Posterior cingulate gyrus (tissue), 11 donors: ENCODE data around the gene ATP8B2.
"Not testable (repeated sequence)": the region's sequence is repeated elsewhere in the genome, so short reads cannot be mapped to it uniquely, and the experiment has no call there.

Experiments
- DNase-seq, 10 donors: peaks; one replicate each; pipeline versions ENCODE4 v3.0.0 to v3.0.0-alpha.2; 2020 to 2021; ENCODE audit warnings: mixed read lengths in 3 of 10
- intact Hi-C: fragments of 100-400 bp; cut with DNase I; formaldehyde crosslinking; loops from one replicate; pipeline ENCODE4 v1.15.1; 2023

ATP8B2 gene

DNA sequence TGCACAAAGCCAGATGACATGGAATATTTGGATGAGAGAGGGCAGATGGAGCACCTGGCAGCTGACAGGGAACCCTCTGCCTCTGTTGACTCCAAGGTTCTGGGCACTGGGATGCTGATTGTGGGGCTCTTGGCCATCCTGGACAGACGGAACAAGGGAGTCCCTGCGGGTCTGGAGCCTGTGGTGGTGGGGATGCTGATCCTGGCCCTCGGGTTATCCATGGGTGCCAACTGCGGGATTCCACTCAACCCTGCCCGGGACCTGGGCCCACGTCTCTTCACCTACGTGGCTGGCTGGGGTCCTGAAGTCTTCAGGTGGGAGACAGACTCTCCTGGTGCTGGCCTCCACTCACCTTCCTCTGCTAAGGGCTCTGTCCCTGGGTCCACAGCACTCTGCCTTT is 1.8 kb upstream of the ATP8B2 start:
- intact Hi-C loops = loop anchor here (10.0 kb wide), 1 partner anchor 81 kb away; the partner anchor contains the start of gene IL6R
- peak in 2 of 10 donors; percentile 45 to 65 for DNase-seq

DNA sequence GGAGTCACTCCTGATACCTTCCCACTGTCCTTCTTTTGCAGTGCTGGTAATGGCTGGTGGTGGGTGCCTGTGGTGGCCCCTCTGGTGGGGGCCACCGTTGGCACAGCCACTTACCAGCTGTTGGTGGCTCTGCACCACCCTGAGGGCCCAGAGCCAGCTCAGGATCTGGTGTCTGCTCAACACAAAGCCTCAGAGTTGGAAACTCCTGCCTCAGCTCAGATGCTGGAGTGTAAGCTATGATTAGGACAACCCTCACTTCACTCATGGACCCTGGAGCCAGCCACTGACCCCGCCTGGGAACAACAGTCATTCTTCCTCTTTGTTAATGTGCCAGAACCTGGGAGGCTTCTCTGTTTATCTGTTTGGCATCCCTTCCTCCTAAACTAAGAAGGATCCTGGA is 1.1 kb upstream of the ATP8B2 start:
- intact Hi-C loops = loop anchor here (10.0 kb wide), 1 partner anchor 81 kb away; the partner anchor contains the start of gene IL6R
- peak in 1 of 10 donors; percentile 31 for DNase-seq

DNA sequence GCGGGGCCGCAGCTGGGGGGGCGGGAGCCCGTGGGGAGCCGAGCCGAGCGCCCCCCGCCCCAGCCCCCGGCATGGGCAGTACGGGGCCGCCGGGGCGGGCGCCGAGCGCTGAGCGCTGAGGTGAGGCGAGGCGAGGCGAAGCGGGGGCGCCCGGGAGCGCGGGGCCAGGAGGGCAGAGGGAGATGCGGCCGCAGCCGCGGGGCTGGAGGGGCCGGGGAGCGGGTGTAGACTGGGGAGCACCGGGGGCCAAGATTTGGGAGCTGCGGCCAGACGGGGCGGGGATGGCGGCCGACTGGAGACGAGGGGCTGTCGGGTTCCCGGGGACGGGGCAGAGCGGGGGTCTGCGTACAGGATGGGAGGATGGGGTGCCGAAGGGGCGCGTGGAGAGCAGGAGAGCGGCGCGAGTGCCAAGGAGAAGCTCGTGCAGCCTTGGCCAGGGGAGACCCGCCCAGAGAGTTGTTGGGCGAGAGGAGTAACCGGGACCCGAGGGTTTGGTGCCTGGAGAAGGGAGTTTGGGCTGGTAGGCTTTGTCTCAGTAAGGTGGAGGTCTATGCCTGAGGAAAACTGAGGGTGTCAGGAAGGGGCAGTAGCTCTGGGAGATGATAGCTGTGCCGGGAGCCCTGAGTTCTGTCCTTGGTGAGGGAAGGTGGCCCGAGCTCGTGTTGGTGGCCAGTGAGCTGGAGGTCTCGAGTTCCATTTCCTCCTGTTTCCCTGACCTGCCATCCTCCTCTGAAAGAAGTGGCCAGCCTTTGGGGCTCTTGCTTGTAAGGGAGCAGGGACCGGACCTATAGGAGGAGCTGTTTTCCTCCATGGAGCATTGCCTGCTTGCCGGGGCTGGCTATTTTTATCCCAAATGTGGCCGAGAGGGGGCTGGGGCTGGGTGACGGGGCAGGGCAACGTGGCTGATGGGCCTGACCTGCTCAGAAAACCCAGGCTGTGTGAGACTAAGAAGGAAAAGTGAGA is 539 bp downstream of the ATP8B2 start:
- intact Hi-C loops = loop anchor here (10.0 kb wide), 1 partner anchor 79 kb away; the partner anchor contains the start of gene IL6R

DNA sequence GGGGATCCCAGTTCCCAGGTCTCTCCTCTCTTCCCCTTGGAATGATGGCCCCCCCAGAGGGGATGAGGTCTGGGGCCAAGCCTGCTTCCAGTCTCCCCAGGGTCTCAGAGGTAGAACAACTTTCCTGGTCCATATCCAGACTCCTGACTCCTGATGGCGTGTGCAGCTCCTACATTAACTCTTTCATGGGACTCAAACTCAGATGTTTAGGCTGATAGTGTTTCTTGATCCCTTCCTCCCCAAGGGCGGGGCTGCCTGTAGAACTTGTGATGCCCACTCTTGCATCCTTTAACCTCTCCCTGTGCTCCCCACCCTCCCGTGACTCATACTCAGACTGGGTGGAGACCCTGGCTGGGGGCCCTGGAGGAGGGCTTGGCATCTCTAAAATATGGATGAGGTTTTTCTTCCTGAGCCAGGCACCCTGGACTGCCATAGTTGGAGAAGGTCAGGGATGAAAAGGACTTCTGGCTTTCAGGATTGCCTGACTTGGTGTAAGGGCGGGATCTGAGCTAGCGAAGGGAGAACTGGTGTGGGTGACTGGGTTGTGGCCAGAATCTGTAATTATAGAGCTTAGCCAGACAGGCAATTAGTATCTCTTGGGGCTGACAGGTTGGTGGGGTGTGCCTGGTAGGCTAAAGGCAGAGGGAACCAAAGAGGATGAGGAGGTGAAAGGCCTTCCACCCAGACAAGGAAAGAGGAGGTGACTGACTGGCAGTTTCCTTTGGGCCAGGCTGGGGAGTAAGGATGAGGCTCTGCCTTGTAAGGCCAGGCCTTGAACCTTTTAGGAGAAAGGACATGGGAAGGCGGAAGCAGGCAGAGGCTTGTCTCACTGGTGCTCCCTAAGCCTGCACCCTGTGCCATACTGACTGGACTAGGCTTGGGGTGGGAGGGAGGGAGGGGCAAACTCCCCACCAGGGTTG is 1.5 kb downstream of the ATP8B2 start:
- intact Hi-C loops = loop anchor here (10.0 kb wide), 1 partner anchor 78 kb away; the partner anchor contains the start of gene IL6R
- DNase-seq = peak in 2 of 10 donors; percentile 58 to 68

More for the DNA sequence above, 539 bp downstream of the ATP8B2 start:
- DNase-seq = peak in 7 of 10 donors; percentile 29 to 91 (median 57)

DNA sequence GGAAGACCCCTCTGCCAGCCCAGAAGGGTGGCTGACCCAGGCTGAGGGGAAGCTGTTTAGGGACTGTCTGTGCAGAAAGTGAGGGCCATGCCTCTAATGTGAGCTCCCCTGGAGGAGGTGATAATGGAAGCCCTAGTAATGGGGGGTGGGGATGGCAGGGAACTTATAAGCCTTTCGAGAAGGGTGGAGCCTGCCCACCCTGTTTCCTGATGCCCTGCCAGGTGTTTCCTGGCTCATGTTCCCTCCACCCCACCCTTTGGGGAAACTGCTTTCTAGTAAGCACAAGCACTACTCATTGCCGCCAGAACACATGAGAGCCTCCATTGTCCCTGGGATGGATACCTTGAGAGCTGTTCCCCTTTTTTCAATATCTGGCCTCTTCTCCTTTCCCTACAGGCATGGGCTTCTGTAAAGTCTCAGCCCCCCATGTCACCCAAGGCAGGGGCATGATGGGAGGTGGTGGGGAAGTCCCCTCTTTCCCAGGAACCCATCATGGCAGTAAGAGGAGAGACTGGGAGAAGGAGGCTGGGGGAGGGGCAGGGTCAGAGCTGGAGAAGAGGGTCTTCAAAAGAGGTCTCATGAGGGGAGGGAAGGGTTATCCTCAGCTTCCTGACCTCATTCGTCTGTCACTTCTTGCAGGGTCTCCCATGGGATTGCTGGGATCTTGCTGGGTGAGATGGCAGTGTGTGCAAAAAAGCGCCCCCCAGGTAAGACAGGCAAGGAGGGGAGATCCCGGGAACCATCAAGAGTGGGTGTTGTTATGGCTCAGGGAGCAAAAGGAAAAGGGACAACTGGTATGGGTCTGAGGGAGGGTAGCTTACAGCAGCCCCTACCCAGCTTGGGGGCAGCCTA is 2.4 kb downstream of the ATP8B2 start:
- intact Hi-C loops = loop anchor here (10.0 kb wide), 1 partner anchor 77 kb away; the partner anchor contains the start of gene IL6R
- peak in 2 of 10 donors; percentile 24 to 30 for DNase-seq

DNA sequence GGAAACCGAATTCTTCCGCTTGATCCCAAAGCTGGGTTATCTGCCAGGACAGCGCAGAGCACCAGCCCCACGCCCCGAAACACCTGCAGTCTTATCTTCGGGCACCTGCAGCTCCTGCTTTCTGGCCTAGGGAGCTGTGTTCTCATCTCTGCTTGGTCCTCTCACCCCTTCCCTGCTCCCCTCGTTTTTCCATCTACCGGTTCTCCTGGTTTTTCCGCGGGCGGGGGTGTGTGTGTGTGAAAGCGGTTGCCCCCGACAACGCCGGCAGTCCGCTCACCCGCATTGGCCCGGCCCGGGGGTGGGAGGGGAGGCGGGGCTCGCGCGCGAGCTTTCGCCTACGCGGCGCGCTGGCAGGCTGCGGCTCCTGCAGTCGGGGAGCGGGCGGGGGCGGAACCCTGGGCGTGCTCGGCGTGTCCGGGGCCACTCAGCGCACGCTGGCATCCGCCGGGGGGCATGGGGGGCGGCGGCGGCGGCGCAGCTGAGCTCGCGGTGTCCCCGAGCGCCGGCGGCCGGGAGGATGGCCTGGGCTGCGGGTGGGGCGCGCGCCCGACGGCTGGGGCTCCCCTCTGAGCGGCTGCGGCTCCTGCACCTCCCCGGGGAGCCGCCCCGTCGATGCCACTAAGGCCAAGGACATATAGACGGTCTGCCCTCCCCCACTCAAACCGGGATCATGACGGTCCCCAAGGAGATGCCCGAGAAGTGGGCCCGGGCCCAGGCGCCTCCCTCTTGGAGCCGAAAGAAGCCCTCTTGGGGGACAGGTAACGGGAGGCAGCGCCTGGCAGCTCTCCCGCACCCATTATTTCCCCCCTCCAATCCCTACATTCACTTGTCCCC is 3.2 kb downstream of the ATP8B2 start:
- DNase-seq = peak; percentile 69 to 98 (median 90)

DNA sequence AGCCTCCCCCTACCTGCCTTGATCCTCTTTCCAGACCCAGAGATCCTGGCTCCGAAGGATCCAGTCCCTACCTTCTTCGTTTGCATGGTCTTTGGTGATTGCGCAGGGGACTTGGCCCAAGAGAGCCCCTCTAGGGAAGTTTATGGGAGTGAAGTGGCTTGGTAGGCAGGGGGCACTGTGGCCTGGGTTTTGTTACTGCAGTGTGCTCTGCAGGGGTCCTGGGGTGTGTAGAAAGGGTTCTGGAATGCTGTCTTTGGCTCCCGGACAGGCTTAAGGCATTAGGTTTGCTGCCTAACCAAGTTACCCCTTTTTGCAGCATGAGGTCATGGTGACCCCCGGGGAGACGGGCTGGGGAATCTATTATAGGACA is 3.8 kb downstream of the ATP8B2 start:
- peak in 1 of 10 donors; percentile 60 for DNase-seq
- intact Hi-C loops = loop anchor here (10.0 kb wide), 1 partner anchor 76 kb away; the partner anchor contains the start of gene IL6R

More for the DNA sequence above, 3.2 kb downstream of the ATP8B2 start:
- intact Hi-C loops = loop anchor here (10.0 kb wide), 1 partner anchor 76 kb away; the partner anchor contains the start of gene IL6R

DNA sequence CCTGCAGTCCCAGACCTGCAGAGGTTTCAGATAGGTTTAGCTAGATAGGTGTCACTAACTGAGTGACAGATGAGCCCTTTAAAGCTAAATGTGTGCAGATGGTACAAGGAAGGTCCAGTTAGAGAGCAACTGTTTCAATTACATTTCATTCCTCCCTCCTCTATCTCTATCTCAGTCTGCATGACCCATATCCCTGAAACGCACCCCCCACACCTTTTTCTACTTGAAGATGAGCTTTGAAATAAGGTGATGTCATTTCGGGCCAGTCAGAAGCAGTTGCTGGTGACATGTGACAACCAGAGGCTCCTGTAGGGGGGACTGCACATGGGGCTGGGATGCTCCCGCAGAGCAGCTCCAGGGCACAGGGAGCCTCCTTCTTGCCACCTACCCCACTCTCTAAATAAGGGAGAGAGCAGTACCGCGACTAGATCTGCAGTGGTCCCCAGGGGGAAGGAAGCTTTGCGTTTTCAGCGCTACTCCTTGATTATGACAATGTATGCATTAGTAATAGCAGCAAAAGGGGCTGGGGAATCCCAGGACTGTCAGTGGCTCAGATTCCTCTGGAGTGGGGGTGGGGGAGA is 4.3 kb downstream of the ATP8B2 start:
- intact Hi-C loops = loop anchor here (10.0 kb wide), 1 partner anchor 75 kb away; the partner anchor contains the start of gene IL6R
- DNase-seq = peak in 7 of 10 donors; percentile 40 to 91 (median 74)

DNA sequence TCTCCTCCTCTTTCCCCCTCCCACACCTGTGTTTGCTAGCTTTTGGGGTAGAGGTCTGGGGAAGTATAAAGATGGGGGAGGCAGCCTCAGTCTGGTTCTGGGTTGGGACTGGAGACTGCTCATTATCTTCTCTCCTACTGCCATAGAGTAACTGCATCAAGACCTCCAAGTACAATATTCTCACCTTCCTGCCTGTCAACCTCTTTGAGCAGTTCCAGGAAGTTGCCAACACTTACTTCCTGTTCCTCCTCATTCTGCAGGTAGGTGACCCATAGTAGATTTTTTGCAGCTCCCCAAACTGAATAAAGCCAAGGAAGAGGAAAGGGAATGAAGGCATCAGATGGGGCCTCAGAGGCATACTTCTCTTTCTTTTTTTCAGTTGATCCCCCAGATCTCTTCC is 5.3 kb downstream of the ATP8B2 start:
- no peak for DNase-seq
- intact Hi-C loops = no loop called here

DNA sequence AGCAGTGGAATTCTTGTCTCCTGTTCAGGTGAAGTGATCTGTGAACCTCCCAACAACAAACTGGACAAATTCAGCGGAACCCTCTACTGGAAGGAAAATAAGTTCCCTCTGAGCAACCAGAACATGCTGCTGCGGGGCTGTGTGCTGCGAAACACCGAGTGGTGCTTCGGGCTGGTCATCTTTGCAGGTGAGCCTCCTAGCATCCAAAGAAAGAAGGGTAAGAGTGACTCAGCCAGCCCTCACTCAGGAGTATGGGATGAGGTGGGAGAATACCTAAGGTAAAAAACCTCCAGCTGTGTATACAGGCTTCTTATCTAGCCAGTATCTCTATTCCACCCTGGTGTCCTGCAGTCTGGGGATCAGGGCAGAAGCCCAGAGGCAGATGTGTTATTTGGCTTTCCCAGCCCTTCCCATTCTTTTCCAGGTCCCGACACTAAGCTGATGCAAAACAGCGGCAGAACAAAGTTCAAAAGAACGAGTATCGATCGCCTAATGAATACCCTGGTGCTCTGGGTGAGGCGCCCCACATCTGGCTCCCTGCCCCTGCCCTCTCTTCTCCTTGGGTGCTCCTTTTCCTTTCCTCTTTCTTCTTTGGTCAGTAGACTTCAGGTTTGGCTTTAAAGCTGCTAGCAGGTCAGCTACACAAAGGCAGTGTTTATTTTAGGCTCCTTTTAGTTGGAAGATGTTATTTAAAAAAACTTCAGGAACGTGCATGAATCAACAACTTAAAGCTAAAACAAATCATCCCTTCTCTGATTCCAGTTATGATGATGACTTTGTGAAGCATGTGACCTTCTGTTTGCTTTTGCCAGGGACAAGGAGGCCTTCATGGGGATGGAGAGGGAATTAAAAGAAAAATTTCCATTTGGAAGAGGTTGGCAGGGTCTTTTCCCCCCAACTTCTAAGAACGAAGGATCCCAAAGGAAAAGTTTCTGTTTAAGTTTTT is 9.0 kb downstream of the ATP8B2 start:
- intact Hi-C loops = no loop called here
- peak in 2 of 10 donors; percentile 12 to 20 for DNase-seq

DNA sequence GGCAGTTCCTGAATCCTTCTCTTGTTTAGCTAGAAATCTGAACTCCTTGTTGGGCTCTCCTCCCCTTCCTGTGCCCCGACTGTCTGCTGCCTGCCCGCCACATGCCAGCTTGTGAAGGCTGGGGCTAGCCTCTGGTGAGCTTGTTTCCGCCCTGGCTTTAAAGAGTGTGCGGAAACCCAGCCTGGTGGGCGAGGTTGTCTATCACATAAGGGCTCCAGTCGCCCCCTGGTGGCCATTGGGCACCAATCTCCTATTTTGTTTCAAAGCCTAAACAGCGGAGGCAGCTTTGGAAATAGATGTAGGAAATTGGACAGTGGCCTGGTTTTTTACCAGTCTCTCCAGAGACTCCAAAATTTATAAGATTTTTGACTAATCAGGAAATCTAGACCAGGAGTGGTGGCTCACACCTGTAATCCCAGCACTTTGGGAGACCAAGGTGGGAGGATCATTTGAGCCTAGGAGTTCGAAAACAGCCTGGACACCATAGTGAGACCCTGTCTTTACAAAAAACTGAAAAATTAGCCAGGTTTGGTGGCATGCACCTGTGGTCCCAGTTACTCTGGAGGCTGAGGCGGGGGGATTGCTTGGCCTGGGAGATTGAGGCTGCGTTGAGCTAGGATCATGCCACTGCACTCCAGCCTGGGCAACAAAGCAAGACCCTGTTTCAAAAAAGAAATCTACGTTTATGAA is 9.8 kb downstream of the ATP8B2 start:
- peak; percentile 62 to 96 (median 80) for DNase-seq
- intact Hi-C loops = no loop called here

DNA sequence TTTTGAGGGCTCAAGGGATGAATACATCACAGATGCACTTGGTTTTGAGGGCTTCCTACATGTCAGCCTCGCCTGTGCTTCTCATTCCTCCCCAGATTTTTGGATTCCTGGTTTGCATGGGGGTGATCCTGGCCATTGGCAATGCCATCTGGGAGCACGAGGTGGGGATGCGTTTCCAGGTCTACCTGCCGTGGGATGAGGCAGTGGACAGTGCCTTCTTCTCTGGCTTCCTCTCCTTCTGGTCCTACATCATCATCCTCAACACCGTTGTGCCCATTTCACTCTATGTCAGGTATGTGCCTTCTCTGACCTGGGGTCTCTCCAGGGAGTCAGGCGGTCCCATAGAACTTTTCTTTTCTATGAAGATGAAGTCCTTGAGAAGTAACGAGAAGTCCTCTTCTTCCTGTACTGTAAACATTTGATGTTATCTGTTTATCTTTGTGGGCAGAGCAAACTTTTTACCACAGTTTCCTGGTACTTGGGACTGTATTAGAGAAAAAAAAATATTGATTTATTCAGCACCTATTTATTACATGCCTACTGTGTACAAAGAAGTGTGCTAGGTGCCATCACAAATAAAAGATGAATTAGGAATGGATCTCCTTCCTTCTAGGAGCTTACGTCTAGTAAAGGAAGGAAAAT is 12.0 kb downstream of the ATP8B2 start:
- DNase-seq = peak in 1 of 10 donors; percentile 21
- intact Hi-C loops = no loop called here

DNA sequence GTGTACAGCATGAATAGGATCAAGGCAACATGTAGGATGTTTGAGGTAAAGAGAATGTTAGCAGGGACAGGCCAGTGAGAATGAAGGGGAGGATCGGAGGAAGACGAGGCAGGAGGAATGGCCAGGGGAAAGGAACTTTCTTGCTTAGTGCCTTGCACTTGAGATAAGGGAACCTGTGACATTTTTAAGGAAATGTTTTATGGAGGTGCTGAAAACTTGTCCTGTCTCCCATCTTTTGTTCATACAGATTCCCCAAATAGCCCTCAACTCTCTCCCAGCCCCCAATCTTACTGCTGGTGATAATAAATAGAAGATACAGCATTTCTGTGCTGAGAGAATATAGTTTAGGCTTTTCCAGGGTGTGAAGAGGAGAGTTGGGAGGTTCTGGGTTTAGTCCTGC is 13.6 kb downstream of the ATP8B2 start:
- DNase-seq = peak in 1 of 10 donors; percentile 2
- intact Hi-C loops = no loop called here

DNA sequence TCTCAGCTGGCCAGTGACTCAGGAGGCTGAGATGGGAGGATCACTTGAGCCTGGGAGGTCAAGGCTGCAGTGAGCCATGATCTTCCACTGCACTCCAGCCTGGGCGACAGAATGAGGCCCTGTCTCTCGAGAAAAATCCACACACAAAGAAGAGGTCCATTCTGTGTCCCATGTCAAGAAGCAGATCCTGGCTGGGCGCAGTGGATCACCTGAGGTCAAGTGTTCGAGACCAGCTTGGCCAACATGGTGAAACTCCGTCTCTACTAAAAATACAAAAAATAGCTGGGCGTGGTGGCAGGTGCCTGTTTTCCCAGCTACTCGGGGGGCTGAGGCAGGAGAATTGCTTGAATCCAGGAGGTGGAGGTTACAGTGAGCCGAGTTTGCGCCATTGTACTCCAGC is 16.0 kb downstream of the ATP8B2 start:
- peak in 1 of 10 donors; percentile 62 for DNase-seq
- intact Hi-C loops = not testable (repeated sequence)

DNA sequence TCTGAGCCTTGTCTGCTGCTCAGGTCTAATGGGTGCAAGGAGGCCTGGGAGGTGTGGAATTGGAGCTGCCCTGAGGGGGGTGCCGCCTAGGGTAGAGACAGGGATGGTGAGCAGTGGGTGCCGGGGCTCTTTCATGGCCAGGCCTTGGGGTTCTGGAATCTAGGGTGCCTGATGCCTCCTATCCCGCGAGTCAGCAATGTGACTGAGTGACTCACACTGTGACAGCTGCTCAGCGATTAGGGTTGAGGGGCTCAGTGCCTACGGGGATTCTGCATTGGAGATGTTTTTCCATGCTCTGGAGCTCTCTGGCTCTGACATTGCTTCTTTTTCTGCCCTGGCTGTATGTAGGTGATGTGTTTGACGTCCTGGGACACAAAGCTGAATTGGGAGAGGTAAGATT is 16.8 kb downstream of the ATP8B2 start:
- intact Hi-C loops = no loop called here
- peak in 1 of 10 donors; percentile 44 for DNase-seq
